Transverse colon (tissue), 3 donors: ENCODE data around the gene RFX2.

Experiments
- EP300 ChIP-seq: sonication (generic); formaldehyde crosslinking; IDR thresholded peaks from one replicate; pipeline ENCODE4 v1.6.1; 2017; ENCODE audit warnings: antibody characterized with exemption, low read depth
- TF ChIP-seq, protein P1 (sequence below), 5 experiments: fragments of 200-600 bp in 3 of 5; fragments of 450-650 bp in 2 of 5; sonication (generic) in 3 of 5; IDR thresholded peaks; 1 replicate in 2 of 5; 2 replicates in 3 of 5; pipeline ENCODE4 v1.5.1; 2016 to 2017; ENCODE audit warnings: antibody characterized with exemption in 5 of 5, inconsistent platforms in 3 of 5, mild to moderate bottlenecking in 2 of 5, moderate library complexity in 1 of 5

DNA sequence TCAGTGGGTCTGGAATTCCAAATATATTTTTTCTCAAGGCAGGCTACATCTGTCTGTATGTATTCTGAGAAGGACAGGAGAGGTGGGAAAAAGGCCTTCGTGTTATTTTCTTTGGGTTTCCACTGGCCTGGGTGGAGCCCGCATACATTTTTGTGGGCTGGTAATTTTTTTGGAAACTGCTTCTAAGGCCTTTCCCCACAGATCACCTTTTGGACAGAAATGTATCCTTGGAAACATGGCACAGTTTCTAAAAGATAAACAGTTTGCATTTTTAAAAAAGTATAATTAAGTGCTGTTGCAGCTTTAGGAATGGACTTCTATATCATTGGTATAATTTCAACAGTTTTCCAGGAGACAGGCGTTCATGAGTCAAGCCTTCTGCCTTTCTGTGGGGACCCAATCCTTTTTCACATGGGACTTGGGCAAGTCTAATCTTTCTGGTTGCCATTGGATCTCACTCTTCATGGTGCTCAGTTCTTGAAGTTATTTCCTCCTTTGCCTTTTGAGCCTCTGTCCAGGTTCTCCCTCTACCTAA, 8.9 kb downstream of the RFX2 start:
- TF ChIP-seq, protein P1, sequence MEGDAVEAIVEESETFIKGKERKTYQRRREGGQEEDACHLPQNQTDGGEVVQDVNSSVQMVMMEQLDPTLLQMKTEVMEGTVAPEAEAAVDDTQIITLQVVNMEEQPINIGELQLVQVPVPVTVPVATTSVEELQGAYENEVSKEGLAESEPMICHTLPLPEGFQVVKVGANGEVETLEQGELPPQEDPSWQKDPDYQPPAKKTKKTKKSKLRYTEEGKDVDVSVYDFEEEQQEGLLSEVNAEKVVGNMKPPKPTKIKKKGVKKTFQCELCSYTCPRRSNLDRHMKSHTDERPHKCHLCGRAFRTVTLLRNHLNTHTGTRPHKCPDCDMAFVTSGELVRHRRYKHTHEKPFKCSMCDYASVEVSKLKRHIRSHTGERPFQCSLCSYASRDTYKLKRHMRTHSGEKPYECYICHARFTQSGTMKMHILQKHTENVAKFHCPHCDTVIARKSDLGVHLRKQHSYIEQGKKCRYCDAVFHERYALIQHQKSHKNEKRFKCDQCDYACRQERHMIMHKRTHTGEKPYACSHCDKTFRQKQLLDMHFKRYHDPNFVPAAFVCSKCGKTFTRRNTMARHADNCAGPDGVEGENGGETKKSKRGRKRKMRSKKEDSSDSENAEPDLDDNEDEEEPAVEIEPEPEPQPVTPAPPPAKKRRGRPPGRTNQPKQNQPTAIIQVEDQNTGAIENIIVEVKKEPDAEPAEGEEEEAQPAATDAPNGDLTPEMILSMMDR (IDR thresholded peaks at IDR 0.05) = no peak
- no peak for TF ChIP-seq EP300
